HG03045 (cell line): ENCODE data around the gene ACACA.

Experiments
- ATAC-seq: cut with Tn5 transposase; IDR thresholded peaks from one replicate; pipeline ENCODE4 v1.9.1; 2021; ENCODE audit warnings: mild to moderate bottlenecking, moderate library complexity; ENCODE audit not compliant: unreplicated experiment

The ACACA gene

DNA sequence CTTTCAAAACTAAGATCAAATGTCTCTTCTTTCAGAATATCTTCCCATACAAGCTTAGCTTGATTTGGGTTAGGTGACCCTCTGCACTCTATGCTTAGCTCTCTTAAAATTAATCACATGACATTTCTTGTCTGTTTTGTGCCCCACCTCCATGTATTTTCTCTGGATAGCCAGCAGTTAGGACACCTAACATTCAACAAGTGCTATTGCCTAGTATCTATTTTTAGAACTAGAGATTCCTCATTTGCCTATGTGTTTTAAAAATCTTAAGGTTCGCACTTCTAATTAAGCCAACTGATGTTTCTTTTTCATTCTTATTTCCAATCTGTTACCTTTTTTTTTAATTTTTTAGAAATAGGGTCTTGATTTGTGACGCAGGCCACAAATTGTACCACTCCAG is 160.6 kb downstream of the ACACA start:
- ATAC-seq, result no peak

DNA sequence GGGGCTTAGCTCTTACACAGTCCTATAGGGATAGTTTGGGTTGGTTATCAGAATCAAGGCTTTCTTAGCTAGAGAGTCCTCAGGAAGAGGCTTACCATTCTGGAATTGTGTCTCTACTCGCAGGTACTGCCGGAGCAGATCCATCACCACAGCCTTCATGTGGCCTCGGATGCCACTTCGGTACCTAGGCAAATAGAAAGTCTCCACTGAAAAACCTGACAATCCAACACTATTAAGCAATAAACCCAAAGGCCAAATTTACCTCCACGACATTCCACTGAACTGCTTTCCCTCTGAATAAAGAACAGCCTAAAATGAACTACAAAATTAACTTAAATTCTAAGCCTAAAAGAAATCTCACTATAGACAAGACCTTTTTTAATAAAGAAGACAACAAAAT is 166.3 kb downstream of the ACACA start:
- no peak for ATAC-seq

DNA sequence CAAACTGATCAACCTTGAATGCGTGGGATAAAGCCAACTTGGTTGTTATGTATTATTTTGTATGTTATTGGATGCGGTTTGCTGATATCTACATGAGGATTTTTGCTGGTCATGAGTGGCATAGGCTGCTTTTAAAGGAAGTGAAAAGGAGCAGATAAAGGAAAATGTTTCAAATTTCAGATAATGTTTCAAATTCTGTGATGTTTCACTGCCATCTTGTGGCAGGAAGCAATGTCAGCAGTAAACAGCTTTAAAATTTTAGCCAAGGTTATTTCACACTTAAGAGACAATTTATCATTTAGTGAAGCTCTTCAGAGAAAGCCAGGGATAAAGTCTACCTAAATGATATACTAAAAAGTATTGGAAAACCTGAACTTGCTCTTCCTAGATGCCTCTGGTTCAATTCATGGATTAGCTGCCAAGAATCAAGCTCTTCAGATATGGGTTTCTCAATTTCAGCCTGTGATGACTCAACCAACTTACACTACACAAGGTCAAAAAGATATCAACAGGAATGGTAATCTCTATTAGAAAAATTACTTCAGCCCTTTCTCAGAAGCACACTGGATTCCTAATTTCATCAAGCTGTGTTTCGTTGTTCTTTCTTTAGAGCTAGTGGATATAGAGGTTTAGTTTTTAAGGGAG is 166.8 kb downstream of the ACACA start:
- ATAC-seq, result no peak

DNA sequence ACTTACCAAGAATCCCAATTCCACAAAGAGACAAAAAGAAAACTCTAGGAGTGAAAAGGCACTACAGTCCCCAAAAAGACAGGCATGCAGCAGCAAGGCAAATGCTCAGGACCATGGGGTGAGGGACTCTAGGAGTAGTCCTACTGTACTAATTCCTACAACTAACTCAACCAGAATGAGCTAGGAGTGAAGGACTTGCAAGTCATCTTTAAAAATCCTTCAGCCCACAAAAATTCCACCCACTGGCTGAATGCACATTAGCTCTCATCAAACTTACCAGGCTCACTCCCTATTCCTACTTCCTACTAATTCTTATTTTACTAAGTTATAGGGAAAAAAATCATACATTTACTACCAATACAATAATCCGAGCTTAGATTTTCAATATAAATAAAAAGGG is 172.5 kb downstream of the ACACA start:
- ATAC-seq, result no peak

DNA sequence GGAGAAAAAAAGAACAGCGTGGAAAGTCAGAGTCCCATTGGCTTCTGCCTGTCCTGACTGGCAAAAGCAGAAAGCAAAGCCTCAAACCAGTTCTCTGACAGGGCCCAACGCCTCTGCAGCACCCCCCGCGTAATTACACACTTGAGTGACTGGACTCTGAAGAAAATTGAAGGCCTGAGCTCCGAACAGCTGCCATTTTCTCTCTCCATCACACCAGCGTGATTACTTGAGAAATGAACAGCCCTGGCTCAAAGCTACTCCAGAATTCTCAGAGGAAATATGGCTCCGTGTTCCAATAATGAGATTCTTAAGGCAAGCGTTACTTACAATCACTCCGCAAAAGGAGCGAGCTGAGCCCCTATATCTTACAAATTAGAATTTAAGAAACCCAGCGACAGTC is 173.6 kb downstream of the ACACA start:
- no peak for ATAC-seq

DNA sequence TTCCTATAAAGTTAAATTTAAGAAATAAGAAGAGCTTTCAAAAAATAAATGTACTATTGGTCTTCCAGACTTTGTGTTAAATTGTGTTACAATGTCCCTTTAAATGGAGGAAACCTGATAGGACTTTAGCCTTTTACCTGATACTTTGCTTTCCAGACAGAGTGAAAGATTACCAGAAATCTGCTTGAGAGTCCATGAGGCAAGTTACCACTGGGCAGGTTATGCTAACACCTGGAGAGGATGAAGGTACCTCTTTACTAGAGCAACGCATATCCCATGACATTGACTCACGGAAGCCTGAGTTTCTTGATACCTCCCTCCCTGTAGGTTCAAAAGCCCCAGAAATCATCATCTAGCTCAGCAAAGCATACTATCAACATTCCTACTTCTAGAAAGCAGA is 174.7 kb downstream of the ACACA start:
- ATAC-seq, result no peak

DNA sequence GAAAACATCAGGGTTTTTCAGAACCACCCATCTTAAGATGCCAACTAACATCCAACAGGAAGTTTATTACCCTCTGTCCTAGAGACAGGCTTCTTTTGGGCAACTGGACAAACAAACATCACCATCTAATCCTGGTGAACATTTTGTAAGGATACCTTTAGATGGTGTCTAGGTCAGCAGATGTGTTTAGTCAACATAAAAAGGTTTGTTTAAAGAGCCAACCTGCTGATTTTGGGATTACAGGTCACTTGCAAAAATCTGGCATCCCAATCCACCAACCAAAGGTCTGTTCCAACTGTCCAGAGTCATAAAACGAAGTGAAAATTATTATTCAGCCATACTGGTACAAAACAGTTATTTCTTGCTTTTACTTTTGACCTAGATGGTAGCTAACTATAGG is 176.0 kb downstream of the ACACA start:
- ATAC-seq, result no peak

DNA sequence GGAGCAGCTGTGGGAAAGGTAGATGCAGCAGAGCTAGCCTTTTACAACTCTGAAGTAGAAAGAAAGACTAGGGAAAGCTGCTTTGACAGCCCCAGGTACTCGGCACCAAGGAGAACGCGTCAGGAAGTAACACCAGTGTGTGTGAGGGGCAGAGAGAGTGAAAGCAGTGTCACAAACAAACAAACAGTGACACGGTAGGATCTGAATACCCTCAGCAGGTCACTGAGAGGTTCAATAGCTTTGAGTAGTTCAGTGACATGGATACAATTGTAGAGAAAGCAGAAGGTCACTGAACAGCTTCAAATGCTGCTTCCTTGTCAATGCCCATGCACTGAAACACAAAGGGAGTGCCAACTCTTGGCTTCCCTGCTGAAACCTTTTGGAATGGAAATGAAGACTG is 181.2 kb downstream of the ACACA start:
- no peak for ATAC-seq

DNA sequence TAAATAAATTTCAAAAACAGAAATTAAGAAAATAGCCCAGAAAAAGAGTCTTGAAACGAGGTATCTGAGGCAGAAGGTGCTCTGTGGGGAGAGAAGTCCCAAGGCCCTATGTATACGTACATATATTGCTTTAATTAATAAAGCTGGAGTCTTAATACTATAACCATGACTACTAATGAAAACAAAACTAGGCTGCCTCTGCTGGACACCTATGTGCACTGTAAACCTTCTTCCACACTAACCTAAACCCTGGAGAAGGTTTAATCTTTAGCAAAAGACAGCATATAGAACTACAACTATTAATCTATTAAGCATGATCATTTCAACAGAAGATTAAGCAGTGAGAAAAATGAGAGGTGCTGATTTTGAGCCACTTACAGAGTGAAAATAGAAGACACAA is 184.8 kb downstream of the ACACA start:
- no peak for ATAC-seq

DNA sequence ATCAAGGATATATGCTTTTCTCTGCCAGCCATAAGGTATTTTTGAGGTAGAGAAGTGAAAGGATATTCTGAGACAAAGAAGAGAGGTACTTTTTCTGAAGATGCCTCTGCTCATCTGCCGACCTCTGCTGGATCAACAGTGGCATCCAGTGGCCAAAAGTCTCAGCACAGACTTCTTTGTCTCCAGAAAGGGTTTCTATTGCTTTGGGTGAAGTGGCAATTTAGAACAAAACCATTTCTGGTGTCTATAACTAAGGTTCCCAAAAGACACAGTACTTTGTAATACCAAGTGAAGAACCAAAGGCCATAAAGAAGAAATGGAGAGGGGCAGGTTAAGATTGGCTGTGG is 186.1 kb downstream of the ACACA start:
- ATAC-seq, result no peak

DNA sequence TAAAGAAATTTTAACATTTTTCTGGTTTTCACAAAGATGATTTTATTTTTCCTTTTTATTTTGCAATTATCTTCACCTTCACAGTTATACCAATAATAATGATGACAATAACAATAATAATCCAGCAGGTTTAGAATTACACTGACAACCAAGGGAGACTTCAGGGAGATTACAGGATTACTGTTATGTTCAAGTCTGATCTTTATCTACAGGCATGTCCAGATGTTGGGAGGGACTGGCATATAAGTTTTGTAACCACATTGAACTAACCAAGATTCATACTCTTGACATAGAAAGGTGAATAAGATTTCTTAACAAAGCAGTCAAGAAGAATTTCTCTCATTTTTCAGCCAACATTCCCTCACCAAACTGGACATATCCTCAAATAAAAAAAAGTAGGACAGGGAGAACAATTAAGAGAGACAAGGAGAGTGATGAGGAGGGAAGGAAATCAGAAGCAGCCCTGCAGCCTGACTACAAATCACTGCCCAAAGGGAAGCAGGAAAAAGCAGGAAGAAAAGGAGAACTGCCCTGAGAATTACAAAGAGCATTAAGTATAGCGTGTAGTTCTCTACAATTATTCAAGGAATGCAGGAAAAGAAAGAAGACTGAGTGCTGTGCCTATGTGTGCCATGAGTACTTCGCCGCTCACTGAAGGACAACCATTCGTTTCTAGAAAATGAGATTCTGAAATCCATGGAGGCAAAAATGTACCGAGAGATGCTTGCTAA is 186.6 kb downstream of the ACACA start:
- no peak for ATAC-seq

DNA sequence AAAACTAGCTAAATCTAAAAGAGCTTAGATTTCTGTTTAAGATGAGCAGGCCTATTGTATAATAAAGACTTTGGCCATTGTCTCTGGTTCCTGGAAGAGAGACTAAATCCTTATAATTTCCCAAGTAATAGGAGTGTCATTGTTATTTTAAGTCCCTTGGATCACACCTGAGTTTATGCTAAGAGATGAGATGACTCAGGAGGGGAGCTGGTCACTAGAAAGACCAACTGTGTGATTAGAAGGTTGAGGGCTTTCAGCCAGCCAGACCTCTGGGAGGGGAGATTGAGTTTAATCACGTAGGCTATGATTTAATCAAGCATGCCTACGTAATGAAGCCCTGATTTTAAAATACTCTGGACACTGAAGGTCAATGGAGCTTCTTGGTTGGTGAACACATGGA is 187.8 kb downstream of the ACACA start:
- ATAC-seq, result no peak

DNA sequence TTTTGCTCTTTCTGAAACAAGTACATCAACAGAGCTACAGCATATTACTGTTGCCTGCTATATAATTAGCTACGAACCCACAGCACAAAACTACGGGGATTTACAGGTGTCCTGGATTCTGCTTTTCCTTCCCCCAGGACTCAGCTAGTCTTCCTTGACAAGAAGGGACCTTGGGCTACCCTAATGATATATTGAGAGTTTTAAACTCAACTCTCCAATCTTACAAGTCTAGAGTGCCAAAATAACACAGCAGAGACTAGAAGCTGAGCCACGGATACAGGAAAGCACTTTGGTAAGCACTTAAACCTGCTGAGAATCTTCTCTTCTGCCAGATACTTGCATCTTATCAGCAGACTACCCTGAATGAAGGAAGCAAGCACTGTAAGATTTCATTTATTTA is 192.2 kb downstream of the ACACA start:
- ATAC-seq, result no peak

DNA sequence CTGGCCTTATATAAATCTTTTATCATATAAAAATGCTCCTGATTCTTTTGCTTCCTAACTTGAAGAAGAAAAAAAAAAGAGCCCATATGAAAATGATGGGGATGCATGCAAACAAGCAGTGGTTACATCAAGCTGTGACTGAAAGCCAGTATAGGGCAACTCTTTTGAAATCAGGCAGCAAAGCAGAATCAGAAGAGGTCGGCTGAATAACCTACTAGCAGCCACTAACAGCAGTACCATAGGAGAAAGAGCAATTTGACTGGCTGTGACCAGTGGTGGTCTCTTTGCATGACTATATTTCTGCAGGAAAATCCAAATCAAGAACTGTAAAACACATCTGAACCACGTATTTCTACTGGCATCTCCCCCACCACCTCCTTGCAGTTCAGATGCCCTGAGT is 192.7 kb downstream of the ACACA start:
- ATAC-seq, result no peak

DNA sequence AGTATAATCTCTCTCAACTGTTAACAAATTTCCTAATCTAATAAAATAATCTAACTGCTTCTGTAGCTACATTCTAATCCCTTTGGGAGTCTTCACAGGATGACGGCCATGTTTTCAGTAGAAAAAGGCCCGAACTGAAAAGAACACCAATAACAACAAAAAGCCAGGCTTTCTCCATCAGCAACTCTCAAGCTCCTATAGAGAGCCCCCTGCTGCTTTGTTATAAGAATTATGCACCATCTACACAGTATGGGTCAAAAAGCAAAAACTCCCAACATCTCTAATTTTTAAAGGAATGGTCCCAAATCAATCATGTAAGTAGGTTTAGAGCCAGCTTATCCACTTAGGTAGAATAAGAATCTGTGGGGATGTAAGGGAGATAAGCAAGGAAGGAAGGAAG is 194.5 kb downstream of the ACACA start:
- ATAC-seq, result no peak

DNA sequence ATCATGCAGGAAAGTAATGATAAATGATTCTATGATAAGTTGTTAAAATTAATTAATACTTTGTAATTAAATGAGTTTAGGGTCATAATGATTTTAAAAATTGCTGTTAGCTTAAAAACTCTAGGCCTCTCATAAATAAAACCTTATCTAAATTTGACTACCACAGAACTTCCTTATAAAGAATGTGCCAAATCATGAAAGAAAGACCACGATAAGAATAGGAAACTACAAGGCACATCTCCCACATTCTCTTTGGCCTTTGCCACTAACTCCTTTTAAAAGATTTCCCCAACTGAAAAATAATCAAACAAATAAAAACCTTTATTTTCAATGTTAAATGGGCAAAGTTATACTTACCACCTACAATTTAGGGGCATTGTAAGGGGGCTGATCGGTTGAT is 195.5 kb downstream of the ACACA start:
- no peak for ATAC-seq

DNA sequence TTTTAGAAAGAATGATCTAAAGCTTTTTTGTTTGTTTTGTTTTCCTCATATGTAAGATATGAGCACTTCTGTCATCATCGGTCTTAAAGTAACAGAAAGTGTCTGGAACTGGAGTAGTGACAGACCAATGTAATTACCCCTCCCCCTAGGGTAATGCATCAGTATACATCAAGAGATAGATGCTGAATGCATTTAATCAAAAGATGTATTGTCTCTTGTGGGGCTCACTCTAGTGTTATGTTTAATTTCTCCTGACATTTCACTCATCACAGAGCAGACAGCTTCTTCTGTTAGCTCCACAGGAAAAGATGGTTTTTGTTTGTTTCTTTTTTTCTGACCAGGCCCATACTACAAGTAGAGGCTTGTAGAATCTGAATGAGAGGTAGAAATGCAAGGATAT is 199.5 kb downstream of the ACACA start:
- ATAC-seq, result no peak

DNA sequence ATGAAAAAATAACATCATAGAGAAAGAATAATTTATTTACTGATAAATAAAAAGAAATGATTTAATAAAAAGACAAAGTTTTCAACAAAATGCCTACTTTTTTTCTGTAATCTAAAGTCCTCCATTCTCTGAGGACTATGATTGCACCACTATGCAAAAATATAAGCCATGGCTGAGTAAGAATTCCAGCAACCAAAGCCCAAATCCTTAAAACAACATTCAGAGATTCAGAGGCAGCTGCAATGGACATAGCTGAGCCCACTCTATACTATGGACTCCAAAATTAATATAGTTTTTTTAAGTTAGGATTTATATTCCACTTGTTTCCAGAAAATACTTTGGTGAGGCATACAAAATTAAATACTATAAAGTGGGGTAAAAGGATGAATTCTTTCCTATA is 200.3 kb downstream of the ACACA start:
- no peak for ATAC-seq

DNA sequence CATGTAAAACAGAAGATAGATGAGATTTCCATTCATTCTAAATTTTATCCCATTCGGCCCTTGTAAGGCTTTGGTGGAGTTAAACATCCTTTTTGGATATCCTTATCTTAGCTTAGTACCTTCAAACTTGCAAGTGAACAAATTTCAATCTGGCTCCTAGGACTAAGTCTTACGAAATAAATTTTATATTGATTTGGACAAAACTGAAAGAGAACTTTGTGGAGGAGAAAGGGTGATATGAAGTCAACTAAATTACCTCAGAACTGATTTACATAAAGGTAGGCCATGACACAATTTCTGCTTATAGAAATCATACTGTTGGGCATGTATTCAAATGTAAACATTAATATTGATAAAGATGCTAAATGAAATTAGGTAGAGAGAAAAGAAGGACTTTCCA is 206.1 kb downstream of the ACACA start:
- ATAC-seq, result no peak

DNA sequence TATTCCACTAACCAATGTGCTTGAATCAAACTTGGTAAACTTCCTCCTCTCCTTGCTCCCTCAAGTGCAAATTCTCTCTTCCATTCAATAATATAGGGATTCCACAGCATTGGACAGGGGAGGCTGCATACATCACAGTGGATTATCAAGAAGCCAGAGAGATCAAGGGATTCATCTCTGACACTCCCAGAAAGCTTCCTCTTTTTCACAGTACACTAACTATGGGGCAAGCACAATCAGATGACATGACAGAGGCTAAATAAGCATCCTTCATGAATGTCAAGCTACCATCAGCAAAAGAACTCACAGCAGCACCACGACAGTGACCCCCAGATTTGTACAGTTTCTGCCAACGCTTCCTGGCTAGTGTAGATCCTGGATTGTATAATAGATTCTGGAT is 209.3 kb downstream of the ACACA start:
- ATAC-seq, result no peak

DNA sequence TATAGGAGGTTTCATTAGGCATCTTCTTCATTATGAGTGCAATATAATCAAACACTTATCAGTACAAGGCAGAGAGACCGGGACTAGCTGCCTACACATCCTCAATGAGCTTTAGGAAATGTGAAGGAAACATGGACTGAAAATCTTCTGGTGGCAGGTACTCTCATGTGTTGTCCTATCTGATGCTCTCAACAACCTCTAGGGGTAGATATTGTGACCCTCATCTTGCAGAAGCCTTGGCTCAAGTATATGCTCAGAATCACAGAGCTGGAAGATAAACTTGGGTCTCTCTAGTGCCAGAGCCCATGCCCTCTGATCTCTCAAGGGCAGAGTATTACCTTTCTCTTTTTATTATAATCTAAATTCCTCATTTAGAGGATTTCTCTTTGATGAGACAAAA is 212.4 kb downstream of the ACACA start:
- ATAC-seq, result no peak

DNA sequence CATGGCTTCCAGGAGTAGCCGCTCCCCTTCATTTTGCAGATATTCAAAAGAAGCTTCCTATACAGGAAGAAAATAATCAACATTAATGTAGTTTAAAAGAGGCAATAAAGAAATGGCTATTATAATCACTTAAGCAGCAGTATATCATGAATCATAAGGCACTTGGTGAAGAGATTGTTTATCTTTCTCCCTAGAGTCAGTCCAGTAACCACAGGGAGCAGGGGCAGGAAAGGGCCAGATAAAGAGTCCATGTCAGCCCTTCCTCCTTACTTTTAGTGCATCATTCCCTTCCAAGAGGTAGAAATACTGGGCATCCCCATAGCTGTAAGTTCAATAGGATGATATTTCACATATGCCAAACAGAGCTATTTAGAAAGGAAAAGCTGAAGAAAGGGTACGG is 215.4 kb downstream of the ACACA start:
- ATAC-seq, result no peak

DNA sequence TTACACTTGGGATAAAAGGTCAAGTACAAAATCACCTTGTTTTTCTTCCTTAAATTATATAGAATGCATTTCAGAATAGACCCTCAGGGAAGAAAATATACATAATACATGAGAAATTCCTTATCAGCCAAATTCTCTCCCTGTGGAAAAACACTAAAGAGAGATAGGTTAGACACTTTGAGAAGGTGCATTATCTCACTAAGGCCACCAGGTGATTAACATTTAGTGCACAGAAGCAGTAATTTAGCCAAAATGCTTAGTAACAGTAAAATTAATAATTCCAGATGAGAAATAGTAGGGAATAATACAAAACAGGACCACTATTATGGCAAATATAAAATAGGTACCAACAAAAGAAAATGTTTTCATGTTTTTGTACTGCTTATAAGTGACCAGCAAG is 216.1 kb downstream of the ACACA start:
- ATAC-seq, result no peak
